SU-DHL-6 (cell line): Measurements from ENCODE around the gene PLCH1.

Experiments used
- H2AFZ ChIP-seq: fragments of 200-600 bp; sonication (generic); 2 replicates; pipeline ENCODE4 v1.6.1; 2014; ENCODE audit warnings: low read depth, mild to moderate bottlenecking, moderate library complexity, mixed read lengths, antibody characterized with exemption, low read length; ENCODE audit not compliant: severe bottlenecking
- H3F3A ChIP-seq: fragments of 200-600 bp; shearing (Covaris generic); 2 replicates; pipeline ENCODE4 v1.6.0; 2016; ENCODE audit warnings: antibody characterized with exemption, mild to moderate bottlenecking; ENCODE audit not compliant: insufficient read depth
- H3K27ac ChIP-seq: fragments of 200-600 bp; sonication (generic); 2 replicates; pipeline ENCODE4 v1.5.1; 2016; ENCODE audit warnings: low read depth, mild to moderate bottlenecking, low read length, moderate library complexity, mixed read lengths
- H3K27me3 ChIP-seq: fragments of 200-600 bp; sonication (generic), shearing (Covaris generic); 2 replicates; pipeline ENCODE4 v1.6.0; 2014; ENCODE audit warnings: mild to moderate bottlenecking, low read length
- H3K36me3 ChIP-seq: fragments of 200-600 bp; sonication (generic); 2 replicates; pipeline ENCODE4 v1.6.1; 2014; ENCODE audit warnings: mild to moderate bottlenecking, low read length, mixed read lengths
- H3K4me2 ChIP-seq: fragments of 300-600, 200-600 bp; shearing (Covaris generic), sonication (generic); 2 replicates; pipeline ENCODE4 v1.6.0; 2014; ENCODE audit warnings: low read length, low read depth, mild to moderate bottlenecking; ENCODE audit not compliant: poor library complexity, severe bottlenecking
- H3K4me3 ChIP-seq: fragments of 200-600 bp; sonication (generic); 2 replicates; pipeline ENCODE4 v1.5.1; 2014; ENCODE audit warnings: antibody characterized with exemption, low read length, mild to moderate bottlenecking, mixed read lengths; ENCODE audit not compliant: insufficient read depth, poor library complexity, severe bottlenecking
- H3K79me2 ChIP-seq: fragments of 200-600 bp; sonication (generic); 2 replicates; pipeline ENCODE4 v1.6.1; 2014; ENCODE audit warnings: mild to moderate bottlenecking, low read length, moderate library complexity; ENCODE audit not compliant: insufficient read depth
- H3K9ac ChIP-seq: fragments of 200-600 bp; sonication (generic); 2 replicates; pipeline ENCODE4 v1.7.0; 2014; ENCODE audit warnings: mild to moderate bottlenecking, low read length
- H3K9me2 ChIP-seq: fragments of 200-600 bp; sonication (generic); replicated peaks from 2 replicates; pipeline ENCODE4 v1.6.1; 2014; ENCODE audit warnings: low read length; ENCODE audit not compliant: insufficient read depth
- H3K9me3 ChIP-seq: fragments of 200-600 bp; sonication (generic); 2 replicates; pipeline ENCODE4 v1.6.1; 2014; ENCODE audit warnings: low read length, mixed read lengths; ENCODE audit not compliant: insufficient read depth
- H4K20me1 ChIP-seq: fragments of 200-600 bp; sonication (generic); 2 replicates; pipeline ENCODE4 v1.6.1; 2014; ENCODE audit warnings: low read depth, mild to moderate bottlenecking, antibody characterized with exemption, low read length, moderate library complexity, mixed read lengths
- CTCF ChIP-seq: fragments of 200-600 bp; sonication (generic); IDR thresholded peaks from one replicate; pipeline ENCODE4 v1.5.1; 2017; ENCODE audit warnings: antibody characterized with exemption, mild to moderate bottlenecking, low read length, moderate library complexity; ENCODE audit not compliant: insufficient read depth, poor library complexity, severe bottlenecking
- EZH2phosphoT487 ChIP-seq: fragments of 200-600 bp; sonication (generic), shearing (Covaris generic); conservative IDR thresholded peaks from 2 replicates; pipeline ENCODE4 v1.6.1; 2018; ENCODE audit warnings: mild to moderate bottlenecking, antibody characterized with exemption, low read length, moderate library complexity, mixed read lengths

The PLCH1 gene

DNA sequence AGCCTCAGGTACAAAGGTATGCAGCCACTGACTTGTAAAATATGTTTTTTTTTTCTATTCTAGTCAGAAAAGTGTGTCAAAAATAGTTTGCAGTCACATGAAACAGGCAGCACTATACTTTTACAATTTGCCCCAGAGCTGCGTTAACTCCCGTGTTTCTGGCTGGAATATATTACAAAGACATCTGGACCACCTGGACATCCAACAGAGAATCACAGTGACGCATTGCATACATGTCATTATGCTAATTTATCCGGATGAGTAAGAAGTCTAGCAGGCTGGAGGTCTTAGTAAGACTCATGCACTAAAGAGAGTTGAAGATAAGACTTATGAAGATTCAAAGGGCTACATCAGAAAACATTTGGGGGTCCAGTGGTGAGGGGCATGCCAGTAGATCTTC, 412.2 kb downstream of the PLCH1 start:
- H3K27me3 ChIP-seq: no peaks in the 10 kb centered on the region
- H2AFZ ChIP-seq: no peak overlapping the region
- H3K9me2 ChIP-seq: no peaks in the 10 kb centered on the region
- H4K20me1 ChIP-seq: no peaks in the 10 kb centered on the region
- no peaks in the 10 kb centered on the region for H3K79me2 ChIP-seq
- H3K4me3 ChIP-seq: no peak overlapping the region
- no peaks in the 10 kb centered on the region for H3K9me3 ChIP-seq
- no peak overlapping the region for H3K27ac ChIP-seq
- H3F3A ChIP-seq: no peaks in the 10 kb centered on the region
- no peak for TF ChIP-seq EZH2phosphoT487
- no peak for TF ChIP-seq CTCF
- H3K36me3 ChIP-seq: no peaks in the 10 kb centered on the region
- no peak overlapping the region for H3K4me2 ChIP-seq
- H3K9ac ChIP-seq: no peak overlapping the region

DNA sequence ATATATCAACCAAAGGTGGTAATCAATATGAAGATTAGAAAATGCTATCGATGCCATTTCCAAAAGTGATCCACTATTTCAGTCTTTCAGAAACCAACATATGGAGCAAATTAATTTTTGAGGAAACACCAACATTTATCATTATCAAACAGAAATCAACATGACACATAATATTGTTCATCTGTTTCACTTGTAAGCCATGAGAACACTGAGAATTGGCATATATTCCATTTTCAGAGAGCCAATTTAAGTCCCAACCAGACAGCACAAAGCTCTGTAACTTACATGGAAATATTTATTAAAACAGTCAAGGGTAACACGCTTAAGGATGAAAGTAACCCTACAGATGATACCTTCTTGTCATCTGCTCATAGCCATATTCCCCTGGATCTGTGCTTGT, 413.8 kb downstream of the PLCH1 start:
- no peaks in the 10 kb centered on the region for H3K9me3 ChIP-seq
- no peak overlapping the region for H3K4me3 ChIP-seq
- no peak overlapping the region for H3K4me2 ChIP-seq
- no peaks in the 10 kb centered on the region for H4K20me1 ChIP-seq
- no peak overlapping the region for H3K27ac ChIP-seq
- no peaks in the 10 kb centered on the region for H3K9me2 ChIP-seq
- no peak for TF ChIP-seq EZH2phosphoT487
- H3K36me3 ChIP-seq: no peaks in the 10 kb centered on the region
- no peaks in the 10 kb centered on the region for H3F3A ChIP-seq
- H3K27me3 ChIP-seq: no peaks in the 10 kb centered on the region
- no peak overlapping the region for H3K9ac ChIP-seq
- H2AFZ ChIP-seq: no peak overlapping the region
- no peaks in the 10 kb centered on the region for H3K79me2 ChIP-seq

DNA sequence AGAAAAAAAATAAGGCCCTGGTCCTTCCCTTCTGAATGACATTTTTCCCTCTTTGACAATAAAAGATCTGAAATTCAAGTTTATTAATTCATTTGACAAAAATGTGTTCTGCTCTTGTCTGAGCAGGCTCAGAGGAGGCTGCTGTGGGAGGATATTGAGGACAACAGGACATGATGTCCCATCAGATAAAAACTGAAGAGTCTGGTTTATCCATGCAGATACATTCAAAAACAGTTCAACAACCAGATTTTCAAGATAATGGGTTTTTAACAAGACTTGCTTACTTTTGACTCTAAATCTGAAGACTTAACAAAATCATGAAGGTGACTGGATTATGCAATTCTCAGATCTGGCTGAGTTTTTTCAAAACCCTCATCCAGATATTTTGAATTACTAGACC, 414.5 kb downstream of the PLCH1 start:
- Histone ChIP-seq H3K4me3 (no peak overlapping the region), H3K4me2 (no peak overlapping the region), H3F3A (no peaks in the 10 kb centered on the region), H3K36me3 (no peaks in the 10 kb centered on the region), H3K9ac (no peak overlapping the region), H2AFZ (no peak overlapping the region), H3K27ac (no peak overlapping the region), H3K9me3 (no peaks in the 10 kb centered on the region), H3K9me2 (no peaks in the 10 kb centered on the region), H3K79me2 (no peaks in the 10 kb centered on the region), H4K20me1 (no peaks in the 10 kb centered on the region), H3K27me3 (no peaks in the 10 kb centered on the region)
- TF ChIP-seq CTCF (no peak), EZH2phosphoT487 (no peak)

DNA sequence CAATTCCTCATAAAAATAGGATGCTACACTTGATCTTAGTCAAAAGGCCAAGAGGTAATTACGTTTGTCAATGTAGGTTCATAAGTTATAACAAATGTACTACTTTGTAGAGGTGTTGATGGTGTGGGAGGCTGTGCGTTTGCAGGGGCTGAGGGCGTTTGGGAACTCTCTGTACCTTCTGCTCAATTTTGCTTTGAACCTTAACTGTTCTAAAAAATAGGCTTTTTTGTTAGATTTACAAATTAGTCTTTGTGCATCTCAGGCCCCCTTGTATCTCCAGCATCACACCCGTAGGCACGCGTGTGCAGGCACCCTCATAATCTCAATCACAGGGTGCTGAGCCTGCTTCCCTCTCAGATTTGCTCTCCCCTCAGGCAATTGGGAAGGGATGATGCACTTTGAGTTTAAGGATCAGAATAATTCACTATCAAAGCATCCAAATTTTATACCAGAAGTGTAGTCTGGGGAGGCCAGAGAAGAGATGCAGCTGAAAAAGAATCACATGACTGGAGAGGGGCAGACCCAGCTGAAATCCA, 415.3 kb downstream of the PLCH1 start:
- H3K4me2 ChIP-seq: no peak overlapping the region
- H3K9me2 ChIP-seq: no peaks in the 10 kb centered on the region
- H3K27me3 ChIP-seq: no peaks in the 10 kb centered on the region
- H3K27ac ChIP-seq: no peak overlapping the region
- H2AFZ ChIP-seq: no peak overlapping the region
- H3K9ac ChIP-seq: no peak overlapping the region
- no peaks in the 10 kb centered on the region for H3K79me2 ChIP-seq
- no peak for TF ChIP-seq EZH2phosphoT487
- no peak for TF ChIP-seq CTCF
- H3K36me3 ChIP-seq: no peaks in the 10 kb centered on the region
- no peaks in the 10 kb centered on the region for H3K9me3 ChIP-seq
- no peak overlapping the region for H3K4me3 ChIP-seq
- no peaks in the 10 kb centered on the region for H3F3A ChIP-seq
- H4K20me1 ChIP-seq: no peaks in the 10 kb centered on the region
